H1 (cell line): ENCODE measurements around the gene CCDC88A. TPM values are rescaled to one million over a fixed set of nuclear protein-coding genes. Genes with fewer than 3 reads are reported as not detected.

Experiments used
- CTBP2 ChIP-seq: IDR thresholded peaks from 2 replicates; pipeline ENCODE4 v1.7.0; 2011; ENCODE audit warnings: borderline replicate concordance, mild to moderate bottlenecking, moderate library complexity, mixed read lengths, low read length; ENCODE audit not compliant: insufficient read depth, insufficient read length
- TAF1 ChIP-seq: IDR thresholded peaks from 2 replicates; pipeline ENCODE4 v1.6.1; 2011; ENCODE audit warnings: mild to moderate bottlenecking, low read depth, low read length
- polyA plus RNA-seq, 7 experiments: library from polyadenylated mRNA; depleted of rRNA in 3 of 7; stranded (reverse) in 5 of 7; unstranded in 2 of 7; fragments of >200 nt in 5 of 7; fragments of 200-250 nt in 2 of 7; gene quantifications; 1 replicate in 5 of 7; 2 replicates in 1 of 7; 4 replicates in 1 of 7; pipeline versions ENCODE4 v1.2.1 to v1.2.3, GENCODE V29; 2011 to 2013; ENCODE audit warnings: missing spikeins in 2 of 7, mixed read lengths in 2 of 7
- total RNA-seq: library from RNA; stranded (reverse); fragmentation: NEBNext Ultra II Directional; extraction: Animal tissue kit (Norgen Biotek cat#: 25700); gene quantifications from 2 replicates; pipeline ENCODE4 v1.2.1, GENCODE V29; 2021
- TF ChIP-seq, protein P1 (sequence below): IDR thresholded peaks from 2 replicates; pipeline ENCODE4 v1.6.1; 2011; ENCODE audit warnings: low read depth, mild to moderate bottlenecking, low read length; ENCODE audit not compliant: insufficient read depth

CCDC88A gene
- total and polyA plus RNA-seq, 2 of the 8 experiments (the other 6 are each of a cell fraction or from before 2014, with no cell fraction given) = 27.0 to 98.0 TPM

DNA sequence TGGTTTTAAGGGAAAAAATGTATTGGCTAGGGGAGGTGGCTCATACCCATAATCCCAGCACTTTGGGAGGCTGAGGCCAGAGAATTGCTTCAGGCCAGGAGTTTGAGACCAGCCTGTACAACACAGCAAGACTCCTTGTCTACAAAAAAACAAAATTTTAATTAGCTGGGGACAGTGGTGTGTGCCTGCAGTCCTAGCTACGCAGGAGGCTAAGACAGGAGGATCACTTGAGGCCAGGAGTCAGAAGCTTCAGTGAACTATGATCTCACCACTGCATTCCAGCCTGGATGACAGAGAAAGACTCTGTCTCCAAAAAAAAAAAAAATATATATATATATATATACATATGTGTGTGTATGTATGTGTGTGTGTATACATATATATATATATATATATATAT is 18.5 kb downstream of the CCDC88A start (continued):
- TF ChIP-seq CTBP2 (no peak), TAF1 (no peak)
- TF ChIP-seq, protein P1, sequence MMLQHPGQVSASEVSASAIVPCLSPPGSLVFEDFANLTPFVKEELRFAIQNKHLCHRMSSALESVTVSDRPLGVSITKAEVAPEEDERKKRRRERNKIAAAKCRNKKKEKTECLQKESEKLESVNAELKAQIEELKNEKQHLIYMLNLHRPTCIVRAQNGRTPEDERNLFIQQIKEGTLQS = no peak
